ENCODE results near the gene YJEFN3.

The YJEFN3 gene

DNA sequence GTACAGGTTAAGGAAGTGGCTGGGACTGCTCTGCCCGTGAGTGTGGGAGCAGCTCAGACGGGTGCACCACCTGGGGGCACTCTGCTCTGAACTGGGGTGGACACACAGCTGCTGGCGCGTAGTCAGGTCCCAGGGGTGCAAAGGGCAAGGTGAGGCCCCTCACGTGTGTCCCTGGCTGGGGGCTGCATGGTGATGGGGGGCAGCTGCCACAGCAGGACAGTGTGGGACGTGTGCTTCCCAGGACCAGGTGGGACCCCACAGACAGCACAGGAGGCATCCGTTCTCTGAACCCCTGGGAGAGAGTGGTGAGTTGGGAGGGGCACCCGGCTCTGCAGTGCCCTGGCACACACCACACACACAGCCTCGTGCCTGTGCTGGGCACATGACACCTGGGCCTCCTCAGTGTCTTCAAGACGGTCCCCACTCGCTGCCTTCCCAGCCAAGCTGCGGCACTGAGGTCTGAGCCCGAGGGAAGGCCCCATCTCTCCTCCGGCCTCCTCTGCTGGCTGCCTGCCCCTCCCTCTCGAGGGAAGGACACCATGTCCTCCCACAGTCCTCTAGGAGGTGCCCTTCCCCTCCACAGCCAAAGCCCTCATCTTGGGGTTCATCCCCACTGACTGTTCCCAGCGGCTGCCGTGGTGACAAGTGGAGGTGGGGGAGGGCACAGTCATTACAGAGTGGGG, 34.1 kb downstream of the YJEFN3 start:
- TF ChIP-seq, protein P1, sequence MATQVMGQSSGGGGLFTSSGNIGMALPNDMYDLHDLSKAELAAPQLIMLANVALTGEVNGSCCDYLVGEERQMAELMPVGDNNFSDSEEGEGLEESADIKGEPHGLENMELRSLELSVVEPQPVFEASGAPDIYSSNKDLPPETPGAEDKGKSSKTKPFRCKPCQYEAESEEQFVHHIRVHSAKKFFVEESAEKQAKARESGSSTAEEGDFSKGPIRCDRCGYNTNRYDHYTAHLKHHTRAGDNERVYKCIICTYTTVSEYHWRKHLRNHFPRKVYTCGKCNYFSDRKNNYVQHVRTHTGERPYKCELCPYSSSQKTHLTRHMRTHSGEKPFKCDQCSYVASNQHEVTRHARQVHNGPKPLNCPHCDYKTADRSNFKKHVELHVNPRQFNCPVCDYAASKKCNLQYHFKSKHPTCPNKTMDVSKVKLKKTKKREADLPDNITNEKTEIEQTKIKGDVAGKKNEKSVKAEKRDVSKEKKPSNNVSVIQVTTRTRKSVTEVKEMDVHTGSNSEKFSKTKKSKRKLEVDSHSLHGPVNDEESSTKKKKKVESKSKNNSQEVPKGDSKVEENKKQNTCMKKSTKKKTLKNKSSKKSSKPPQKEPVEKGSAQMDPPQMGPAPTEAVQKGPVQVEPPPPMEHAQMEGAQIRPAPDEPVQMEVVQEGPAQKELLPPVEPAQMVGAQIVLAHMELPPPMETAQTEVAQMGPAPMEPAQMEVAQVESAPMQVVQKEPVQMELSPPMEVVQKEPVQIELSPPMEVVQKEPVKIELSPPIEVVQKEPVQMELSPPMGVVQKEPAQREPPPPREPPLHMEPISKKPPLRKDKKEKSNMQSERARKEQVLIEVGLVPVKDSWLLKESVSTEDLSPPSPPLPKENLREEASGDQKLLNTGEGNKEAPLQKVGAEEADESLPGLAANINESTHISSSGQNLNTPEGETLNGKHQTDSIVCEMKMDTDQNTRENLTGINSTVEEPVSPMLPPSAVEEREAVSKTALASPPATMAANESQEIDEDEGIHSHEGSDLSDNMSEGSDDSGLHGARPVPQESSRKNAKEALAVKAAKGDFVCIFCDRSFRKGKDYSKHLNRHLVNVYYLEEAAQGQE (IDR thresholded peaks at IDR 0.05; ENCODE audit: insufficient read depth in 1 of 2, low read depth in 2 of 2, low read length in 2 of 2): no peak
- no peak for TF ChIP-seq POLR2AphosphoS5 (IDR thresholded peaks at IDR 0.05; ENCODE audit: low read depth, low read length)
- TF ChIP-seq SIN3A (IDR thresholded peaks at IDR 0.05; ENCODE audit: borderline replicate concordance, insufficient read depth, low read length): no peak
- TF ChIP-seq FOXP2 (optimal IDR thresholded peaks at IDR 0.05; ENCODE audit: borderline replicate concordance, extremely low read depth, extremely low read length, insufficient read depth): no peak
- TF ChIP-seq TAF1 (IDR thresholded peaks at IDR 0.05; ENCODE audit: borderline replicate concordance, insufficient read depth, low read length): no peak

DNA sequence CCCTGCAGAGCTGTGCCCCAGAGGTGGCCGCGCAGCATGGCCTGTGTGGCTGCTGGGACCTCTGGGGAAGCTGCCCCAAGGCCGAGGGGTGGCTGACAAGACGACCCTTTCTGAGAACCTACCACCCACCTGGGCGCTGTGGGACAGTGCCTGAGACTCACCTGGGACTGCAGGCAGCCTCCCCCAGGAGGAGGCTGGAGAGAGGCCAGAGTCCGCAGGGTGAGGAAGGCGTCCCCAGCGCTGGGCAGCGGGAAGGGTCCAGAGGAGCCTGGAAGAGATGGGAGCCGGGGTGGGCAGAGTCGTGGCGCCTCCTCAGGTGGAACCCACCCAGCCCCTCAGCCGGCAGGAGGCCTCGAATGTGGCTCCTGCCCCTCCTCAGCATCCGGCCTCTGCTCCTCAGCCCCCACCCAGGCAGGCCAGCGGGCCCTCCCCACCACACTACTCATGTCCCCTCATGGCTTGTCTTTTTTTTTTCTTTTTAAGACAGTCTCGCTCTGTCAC, 34.7 kb downstream of the YJEFN3 start:
- TF ChIP-seq SIN3A (IDR thresholded peaks at IDR 0.05; ENCODE audit: borderline replicate concordance, insufficient read depth, low read length) (no peak), POLR2AphosphoS5 (IDR thresholded peaks at IDR 0.05; ENCODE audit: low read depth, low read length) (no peak), TAF1 (IDR thresholded peaks at IDR 0.05; ENCODE audit: borderline replicate concordance, insufficient read depth, low read length) (no peak)

DNA sequence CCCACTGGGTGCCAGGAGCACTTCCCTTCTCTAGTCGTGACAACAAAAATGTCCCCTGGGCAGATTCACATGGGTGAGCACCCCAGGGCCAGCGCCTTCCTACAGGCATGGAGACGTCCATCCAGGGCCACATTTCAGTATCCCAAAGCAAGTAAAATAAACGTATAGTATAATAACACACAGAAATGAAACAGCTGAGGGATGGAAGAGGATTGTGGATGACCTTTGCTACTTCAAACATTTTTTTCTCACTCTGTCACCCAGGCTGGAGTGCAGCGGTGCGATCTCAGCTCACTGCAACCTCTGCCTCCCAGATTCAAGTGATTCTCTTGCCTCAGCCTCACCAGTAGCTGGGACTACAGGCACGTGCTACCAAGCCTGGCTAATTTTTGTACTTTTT, 37.6 kb downstream of the YJEFN3 start:
- TF ChIP-seq TAF1 (IDR thresholded peaks at IDR 0.05; ENCODE audit: borderline replicate concordance, insufficient read depth, low read length) (no peak), POLR2AphosphoS5 (IDR thresholded peaks at IDR 0.05; ENCODE audit: low read depth, low read length) (no peak), SIN3A (IDR thresholded peaks at IDR 0.05; ENCODE audit: borderline replicate concordance, insufficient read depth, low read length) (no peak), FOXP2 (optimal IDR thresholded peaks at IDR 0.05; ENCODE audit: borderline replicate concordance, extremely low read depth, extremely low read length, insufficient read depth) (no peak)
- TF ChIP-seq, protein P1 (IDR thresholded peaks at IDR 0.05; ENCODE audit: insufficient read depth in 1 of 2, low read depth in 2 of 2, low read length in 2 of 2): no peak

DNA sequence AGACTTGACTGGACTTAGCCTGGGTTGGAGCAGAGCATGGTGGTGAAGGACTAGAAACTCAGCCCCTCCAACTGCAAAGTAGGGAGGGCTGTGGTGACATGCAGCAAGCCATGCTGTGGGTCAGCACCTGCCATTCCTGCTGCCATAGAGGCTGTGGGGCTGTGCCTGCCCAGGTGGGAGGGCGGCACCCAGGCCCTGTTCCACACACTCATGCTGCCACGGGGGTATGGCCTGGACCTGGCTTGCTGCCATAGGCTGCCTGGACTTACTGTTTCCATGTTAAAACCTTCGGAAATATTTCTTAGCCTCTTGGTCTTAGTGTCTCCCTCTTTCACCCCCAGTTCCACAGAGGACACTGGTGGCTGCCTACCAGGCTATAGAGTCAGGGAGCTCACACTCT, 38.7 kb downstream of the YJEFN3 start:
- TF ChIP-seq POLR2AphosphoS5 (IDR thresholded peaks at IDR 0.05; ENCODE audit: low read depth, low read length): no peak
- no peak for TF ChIP-seq SIN3A (IDR thresholded peaks at IDR 0.05; ENCODE audit: borderline replicate concordance, insufficient read depth, low read length)
- no peak for TF ChIP-seq TAF1 (IDR thresholded peaks at IDR 0.05; ENCODE audit: borderline replicate concordance, insufficient read depth, low read length)
- TF ChIP-seq FOXP2 (optimal IDR thresholded peaks at IDR 0.05; ENCODE audit: borderline replicate concordance, extremely low read depth, extremely low read length, insufficient read depth): no peak
- TF ChIP-seq, protein P1 (IDR thresholded peaks at IDR 0.05; ENCODE audit: insufficient read depth in 1 of 2, low read depth in 2 of 2, low read length in 2 of 2): no peak

DNA sequence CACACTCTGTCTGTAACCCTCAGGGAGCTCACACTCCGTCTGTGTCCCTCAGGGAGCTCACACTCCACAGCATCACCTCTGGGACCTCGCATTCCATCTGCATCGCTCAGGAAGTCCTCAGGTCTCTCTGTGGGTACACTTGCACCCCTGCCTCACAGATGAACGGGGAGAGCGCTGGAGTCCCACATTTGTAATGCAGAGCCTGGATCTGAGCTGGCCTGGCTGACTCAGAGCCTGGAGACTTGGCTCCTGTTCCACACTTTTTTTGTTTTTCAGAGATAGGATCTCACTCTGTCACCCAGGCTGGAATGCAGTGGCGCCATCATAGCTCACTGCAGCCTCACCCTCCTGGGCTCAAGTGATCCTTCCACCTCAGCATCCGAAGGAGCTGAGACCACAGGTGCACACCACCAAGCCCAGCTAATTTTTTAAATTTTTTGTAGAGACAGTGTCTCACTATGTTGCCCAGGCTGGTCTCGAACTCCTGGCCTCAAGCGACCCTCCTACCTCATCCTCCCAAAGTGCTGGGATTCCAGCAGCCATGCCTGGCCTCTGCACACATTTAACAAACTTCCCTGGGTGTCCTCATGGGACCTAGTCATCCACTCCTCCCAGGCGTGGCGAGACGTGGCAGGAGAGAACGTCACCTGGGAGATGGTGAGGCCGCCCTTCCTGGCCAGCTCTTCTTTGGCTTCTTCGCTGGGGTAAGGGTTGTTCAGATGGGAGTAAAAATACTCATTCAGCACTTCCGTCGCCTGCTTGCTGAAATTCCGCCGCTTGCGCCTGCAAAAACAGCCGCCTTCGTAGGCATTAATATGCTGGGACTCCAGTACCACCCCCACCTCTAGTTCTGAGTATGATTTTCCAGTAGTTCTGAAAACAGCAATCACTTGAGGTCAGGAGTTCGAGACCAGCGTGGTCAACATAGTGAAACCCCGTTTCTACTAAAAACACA, 40.4 kb downstream of the YJEFN3 start:
- TF ChIP-seq SIN3A (IDR thresholded peaks at IDR 0.05; ENCODE audit: borderline replicate concordance, insufficient read depth, low read length): no peak

Data from PFSK-1 (cell line).